HepG2 (cell line): ENCODE data around the gene GRPEL2. TPM values are rescaled to one million over a fixed set of nuclear protein-coding genes. Genes with fewer than 3 reads are reported as not detected.
A peak's percentile ranks its signal among the peaks of the same experiment; 100 is the strongest.

Experiments
- ARNT2 ChIP-seq: sonication (generic); formaldehyde crosslinking; IDR thresholded peaks from 2 replicates; pipeline ENCODE4 v1.8.0; 2022; ENCODE audit warnings: mild to moderate bottlenecking, low read depth, missing genetic modification reagents, moderate library complexity
- BCL3 ChIP-seq: sonication (generic); formaldehyde crosslinking; IDR thresholded peaks from 2 replicates; pipeline ENCODE4 v1.5.1; 2020; ENCODE audit warnings: mild to moderate bottlenecking, missing genetic modification reagents, moderate library complexity
- ELF3 ChIP-seq: IDR thresholded peaks from 2 replicates; pipeline ENCODE4 v1.6.1; 2016; ENCODE audit warnings: missing genetic modification reagents, missing compliant biosample characterization
- FIP1L1 ChIP-seq: fragments of 200-400 bp; formaldehyde crosslinking; IDR thresholded peaks from 2 replicates; pipeline ENCODE4 v1.6.1; 2018; ENCODE audit warnings: low read depth, mild to moderate bottlenecking, low read length, moderate library complexity, borderline replicate concordance; ENCODE audit not compliant: insufficient read depth
- HHEX ChIP-seq: IDR thresholded peaks from 2 replicates; pipeline ENCODE4 v1.6.1; 2016; ENCODE audit warnings: control low read depth
- HNF1A ChIP-seq, 2 experiments: sonication (generic) in 1 of 2; formaldehyde crosslinking in 1 of 2; IDR thresholded peaks; 2 replicates each; pipeline versions ENCODE4 v1.4.0 to v1.6.1; 2016 to 2020; ENCODE audit warnings: borderline replicate concordance in 1 of 2, low read depth in 1 of 2, mild to moderate bottlenecking in 1 of 2, missing genetic modification reagents in 1 of 2
- HOXA9 ChIP-seq: sonication (generic); formaldehyde crosslinking; IDR thresholded peaks from 2 replicates; pipeline ENCODE4 v1.8.1; 2022; ENCODE audit warnings: missing genetic modification reagents, mild to moderate bottlenecking, moderate library complexity, borderline replicate concordance
- KLF15 ChIP-seq: sonication (generic); formaldehyde crosslinking; IDR thresholded peaks from 2 replicates; pipeline ENCODE4 v1.8.1; 2023; ENCODE audit warnings: borderline replicate concordance, mild to moderate bottlenecking, inconsistent platforms, missing genetic modification reagents, mixed read lengths
- MTF1 ChIP-seq: sonication (generic); formaldehyde crosslinking; IDR thresholded peaks from 2 replicates; pipeline ENCODE4 v1.5.0; 2020; ENCODE audit warnings: missing genetic modification reagents
- MTF2 ChIP-seq: sonication (generic); formaldehyde crosslinking; IDR thresholded peaks from 2 replicates; pipeline ENCODE4 v1.5.0; 2020; ENCODE audit warnings: missing genetic modification reagents, borderline replicate concordance
- ONECUT2 ChIP-seq: sonication (generic); formaldehyde crosslinking; IDR thresholded peaks from 2 replicates; pipeline ENCODE4 v1.4.0; 2020; ENCODE audit warnings: missing genetic modification reagents
- PAX8 ChIP-seq: sonication (generic); formaldehyde crosslinking; IDR thresholded peaks from 2 replicates; pipeline ENCODE4 v1.8.0; 2022; ENCODE audit warnings: mild to moderate bottlenecking, missing genetic modification reagents, borderline replicate concordance
- PCBP2 ChIP-seq: fragments of 200-400 bp; formaldehyde crosslinking; optimal IDR thresholded peaks from 2 replicates; pipeline ENCODE3; 2018; ENCODE audit warnings: low read length, low read depth; ENCODE audit not compliant: poor library complexity, severe bottlenecking
- SMARCE1 ChIP-seq: fragments of 450-650 bp; IDR thresholded peaks from 2 replicates; pipeline ENCODE4 v1.6.1; 2017; ENCODE audit warnings: borderline replicate concordance
- SP1 ChIP-seq, 2 experiments: fragments of 450-650 bp in 1 of 2; sonication (generic) in 1 of 2; formaldehyde crosslinking in 1 of 2; IDR thresholded peaks; 2 replicates each; pipeline versions ENCODE4 v1.4.0 to v1.6.1; 2016 to 2020; ENCODE audit warnings: missing genetic modification reagents in 1 of 2
- ZNF274 ChIP-seq: sonication (generic); formaldehyde crosslinking; IDR thresholded peaks from 2 replicates; pipeline ENCODE4 v1.5.1; 2020; ENCODE audit warnings: mild to moderate bottlenecking, missing genetic modification reagents
- ZNF460 ChIP-seq: sonication (generic); formaldehyde crosslinking; IDR thresholded peaks from 2 replicates; pipeline ENCODE4 v1.5.1; 2020; ENCODE audit warnings: missing genetic modification reagents, mild to moderate bottlenecking, borderline replicate concordance
- ZNF512B ChIP-seq: sonication (generic); formaldehyde crosslinking; IDR thresholded peaks from 2 replicates; pipeline ENCODE4 v1.5.1; 2020; ENCODE audit warnings: missing genetic modification reagents, mild to moderate bottlenecking, borderline replicate concordance
- ZNF644 ChIP-seq: IDR thresholded peaks from 2 replicates; pipeline ENCODE4 v1.6.1; 2016; ENCODE audit warnings: low read depth
- ZNF678 ChIP-seq: sonication (generic); formaldehyde crosslinking; IDR thresholded peaks from 2 replicates; pipeline ENCODE4 v1.4.0; 2020; ENCODE audit warnings: mild to moderate bottlenecking, missing genetic modification reagents
- ZNF839 ChIP-seq: sonication (generic); formaldehyde crosslinking; IDR thresholded peaks from 2 replicates; pipeline ENCODE4 v1.4.0; 2020; ENCODE audit warnings: missing genetic modification reagents, mild to moderate bottlenecking, borderline replicate concordance
- polyA plus RNA-seq, 8 experiments: library from polyadenylated mRNA; depleted of rRNA in 3 of 8; stranded (reverse) in 7 of 8; unstranded in 1 of 8; fragments of >200 nt; fragmentation: Illumina TruSeq in 4 of 8; extraction: Trizol in 4 of 8; gene quantifications; 2 replicates each; pipeline versions ENCODE4 v1.2.1 to v1.2.3, GENCODE V29; 2011 to 2016; ENCODE audit warnings: low read depth in 4 of 8, missing spikeins in 1 of 8, mixed read lengths in 1 of 8; ENCODE audit not compliant: insufficient read depth in 1 of 8
- total RNA-seq, 5 experiments: library from RNA; depleted of rRNA; stranded (reverse); fragments of >200 nt; fragmentation: Illumina TruSeq; extraction: Trizol; gene quantifications; 2 replicates each; pipeline ENCODE4 v1.2.3, GENCODE V29; 2016; ENCODE audit warnings: low read depth in 1 of 5

GRPEL2 gene
- total and polyA plus RNA-seq, 2 of the 13 experiments (the other 11 are each of a cell fraction or from before 2014, with no cell fraction given), result 13.1 to 16.6 TPM

GRCh38 chr5:149367249-149367971 lies 22.1 kb downstream of the GRPEL2 start (continued):
- TF ChIP-seq HNF1A (IDR thresholded peaks at IDR 0.05; ENCODE audit: low read depth) (no peak), HNF1A (CRISPR knock-in tag; IDR thresholded peaks at IDR 0.05; ENCODE audit: borderline replicate concordance) (no peak), ARNT2 (CRISPR knock-in tag) (no peak), HOXA9 (no peak), ONECUT2 (peak; percentile 81), SP1 (IDR thresholded peaks at IDR 0.05) (no peak), SP1 (CRISPR knock-in tag; IDR thresholded peaks at IDR 0.05) (peak; percentile 43; the same call in 1 of the 2 replicates), BCL3 (CRISPR knock-in tag) (no peak), PCBP2 (no peak), FIP1L1 (no peak), ZNF460 (CRISPR knock-in tag) (no peak), ZNF839 (CRISPR knock-in tag) (no peak), KLF15 (CRISPR knock-in tag) (no peak), ZNF678 (CRISPR knock-in tag) (no peak), ZNF274 (CRISPR knock-in tag) (no peak), MTF2 (CRISPR knock-in tag) (peak; percentile 61; the same call in 1 of the 2 replicates), SMARCE1 (no peak), PAX8 (CRISPR knock-in tag) (no peak), MTF1 (no peak), ELF3 (CRISPR knock-in tag) (peak; percentile 54), ZNF512B (no peak), HHEX (CRISPR knock-in tag) (no peak), ZNF644 (CRISPR knock-in tag) (peak; percentile 55; the same call in 1 of the 2 replicates)
